Measurements from ENCODE around the gene SGPP2.

The SGPP2 gene

GRCh38 chr2:222480497-222480896 is 56.2 kb downstream of the SGPP2 start:
- H3K27me3 ChIP-seq (ENCODE audit: control insufficient read depth, insufficient read depth, low read length), result peaks cover 42% of the 10 kb centered on the region
- H3K36me3 ChIP-seq (ENCODE audit: control insufficient read depth, low read depth, low read length), result no peaks in the 10 kb centered on the region
- H3K27ac ChIP-seq (ENCODE audit: low read length), result no peak overlapping the region
- no peaks in the 10 kb centered on the region for H3K9me3 ChIP-seq (ENCODE audit: control insufficient read depth, low read depth, low read length)
- no peak overlapping the region for H3K9ac ChIP-seq (ENCODE audit: low read length)
- peaks cover 5% of the 10 kb centered on the region for H3K4me1 ChIP-seq (ENCODE audit: control insufficient read depth, low read depth, low read length)
- H3K4me3 ChIP-seq (ENCODE audit: low read length), result no peak overlapping the region

GRCh38 chr2:222481941-222482340 is 57.6 kb downstream of the SGPP2 start:
- no peaks in the 10 kb centered on the region for H3K9me3 ChIP-seq (ENCODE audit: control insufficient read depth, low read depth, low read length)
- no peak overlapping the region for H3K4me3 ChIP-seq (ENCODE audit: low read length)
- peaks cover 42% of the 10 kb centered on the region for H3K27me3 ChIP-seq (ENCODE audit: control insufficient read depth, insufficient read depth, low read length)
- peaks cover 5% of the 10 kb centered on the region for H3K4me1 ChIP-seq (ENCODE audit: control insufficient read depth, low read depth, low read length)
- H3K9ac ChIP-seq (ENCODE audit: low read length), result no peak overlapping the region
- no peaks in the 10 kb centered on the region for H3K36me3 ChIP-seq (ENCODE audit: control insufficient read depth, low read depth, low read length)
- H3K27ac ChIP-seq (ENCODE audit: low read length), result no peak overlapping the region

- no peak overlapping the region for H3K9ac ChIP-seq (ENCODE audit: low read length)
- no peaks in the 10 kb centered on the region for H3K36me3 ChIP-seq (ENCODE audit: control insufficient read depth, low read depth, low read length)
- H3K27me3 ChIP-seq (ENCODE audit: control insufficient read depth, insufficient read depth, low read length), result peaks cover 44% of the 10 kb centered on the region
- no peak overlapping the region for H3K4me3 ChIP-seq (ENCODE audit: low read length)
- no peaks in the 10 kb centered on the region for H3K4me1 ChIP-seq (ENCODE audit: control insufficient read depth, low read depth, low read length)
- no peak overlapping the region for H3K27ac ChIP-seq (ENCODE audit: low read length)
- no peaks in the 10 kb centered on the region for H3K9me3 ChIP-seq (ENCODE audit: control insufficient read depth, low read depth, low read length)
Measured at GRCh38 chr2:222483513-222484039, 59.2 kb downstream of the SGPP2 start.

- H3K27me3 ChIP-seq (ENCODE audit: control insufficient read depth, insufficient read depth, low read length), result peaks cover 38% of the 10 kb centered on the region
Measured at GRCh38 chr2:222485367-222486211, 61.2 kb downstream of the SGPP2 start.

GRCh38 chr2:222490131-222490530 is 65.8 kb downstream of the SGPP2 start:
- no peak overlapping the region for H3K9ac ChIP-seq (ENCODE audit: low read length)
- H3K4me1 ChIP-seq (ENCODE audit: control insufficient read depth, low read depth, low read length), result no peaks in the 10 kb centered on the region
- peaks cover 6% of the 10 kb centered on the region for H3K27me3 ChIP-seq (ENCODE audit: control insufficient read depth, insufficient read depth, low read length)
- no peaks in the 10 kb centered on the region for H3K36me3 ChIP-seq (ENCODE audit: control insufficient read depth, low read depth, low read length)
- no peak overlapping the region for H3K4me3 ChIP-seq (ENCODE audit: low read length)
- no peaks in the 10 kb centered on the region for H3K9me3 ChIP-seq (ENCODE audit: control insufficient read depth, low read depth, low read length)
- no peak overlapping the region for H3K27ac ChIP-seq (ENCODE audit: low read length)

More at GRCh38 chr2:222485367-222486211, 61.2 kb downstream of the SGPP2 start:
- no peaks in the 10 kb centered on the region for H3K4me1 ChIP-seq (ENCODE audit: control insufficient read depth, low read depth, low read length)
- H3K27ac ChIP-seq (ENCODE audit: low read length), result no peak overlapping the region
- no peak overlapping the region for H3K4me3 ChIP-seq (ENCODE audit: low read length)
- H3K9ac ChIP-seq (ENCODE audit: low read length), result no peak overlapping the region
- no peaks in the 10 kb centered on the region for H3K36me3 ChIP-seq (ENCODE audit: control insufficient read depth, low read depth, low read length)
- no peaks in the 10 kb centered on the region for H3K9me3 ChIP-seq (ENCODE audit: control insufficient read depth, low read depth, low read length)

GRCh38 chr2:222492683-222493082 is 68.3 kb downstream of the SGPP2 start:
- H3K27me3 ChIP-seq (ENCODE audit: control insufficient read depth, insufficient read depth, low read length), result no peaks in the 10 kb centered on the region
- H3K4me3 ChIP-seq (ENCODE audit: low read length), result no peak overlapping the region
- no peaks in the 10 kb centered on the region for H3K9me3 ChIP-seq (ENCODE audit: control insufficient read depth, low read depth, low read length)
- no peaks in the 10 kb centered on the region for H3K36me3 ChIP-seq (ENCODE audit: control insufficient read depth, low read depth, low read length)
- H3K9ac ChIP-seq (ENCODE audit: low read length), result no peak overlapping the region
- H3K27ac ChIP-seq (ENCODE audit: low read length), result no peak overlapping the region
- H3K4me1 ChIP-seq (ENCODE audit: control insufficient read depth, low read depth, low read length), result no peaks in the 10 kb centered on the region

GRCh38 chr2:222494104-222494739 is 69.9 kb downstream of the SGPP2 start:
- no peaks in the 10 kb centered on the region for H3K36me3 ChIP-seq (ENCODE audit: control insufficient read depth, low read depth, low read length)
- no peak overlapping the region for H3K4me3 ChIP-seq (ENCODE audit: low read length)
- H3K9me3 ChIP-seq (ENCODE audit: control insufficient read depth, low read depth, low read length), result no peaks in the 10 kb centered on the region
- H3K4me1 ChIP-seq (ENCODE audit: control insufficient read depth, low read depth, low read length), result no peaks in the 10 kb centered on the region
- H3K9ac ChIP-seq (ENCODE audit: low read length), result no peak overlapping the region
- no peak overlapping the region for H3K27ac ChIP-seq (ENCODE audit: low read length)
- no peaks in the 10 kb centered on the region for H3K27me3 ChIP-seq (ENCODE audit: control insufficient read depth, insufficient read depth, low read length)

GRCh38 chr2:222495388-222495787 is 71.0 kb downstream of the SGPP2 start:
- no peaks in the 10 kb centered on the region for H3K9me3 ChIP-seq (ENCODE audit: control insufficient read depth, low read depth, low read length)
- H3K4me1 ChIP-seq (ENCODE audit: control insufficient read depth, low read depth, low read length), result no peaks in the 10 kb centered on the region
- H3K27ac ChIP-seq (ENCODE audit: low read length), result no peak overlapping the region
- H3K27me3 ChIP-seq (ENCODE audit: control insufficient read depth, insufficient read depth, low read length), result no peaks in the 10 kb centered on the region
- H3K9ac ChIP-seq (ENCODE audit: low read length), result no peak overlapping the region
- no peaks in the 10 kb centered on the region for H3K36me3 ChIP-seq (ENCODE audit: control insufficient read depth, low read depth, low read length)
- H3K4me3 ChIP-seq (ENCODE audit: low read length), result no peak overlapping the region

- no peaks in the 10 kb centered on the region for H3K36me3 ChIP-seq (ENCODE audit: control insufficient read depth, low read depth, low read length)
- no peaks in the 10 kb centered on the region for H3K27me3 ChIP-seq (ENCODE audit: control insufficient read depth, insufficient read depth, low read length)
- no peaks in the 10 kb centered on the region for H3K4me1 ChIP-seq (ENCODE audit: control insufficient read depth, low read depth, low read length)
- no peak overlapping the region for H3K27ac ChIP-seq (ENCODE audit: low read length)
- H3K9me3 ChIP-seq (ENCODE audit: control insufficient read depth, low read depth, low read length), result no peaks in the 10 kb centered on the region
- H3K4me3 ChIP-seq (ENCODE audit: low read length), result no peak overlapping the region
- H3K9ac ChIP-seq (ENCODE audit: low read length), result no peak overlapping the region
Measured at GRCh38 chr2:222499226-222499625, 74.9 kb downstream of the SGPP2 start.

GRCh38 chr2:222504191-222504590 is 79.8 kb downstream of the SGPP2 start:
- Histone ChIP-seq H3K9ac (ENCODE audit: low read length) (no peak overlapping the region), H3K27me3 (ENCODE audit: control insufficient read depth, insufficient read depth, low read length) (no peaks in the 10 kb centered on the region), H3K9me3 (ENCODE audit: control insufficient read depth, low read depth, low read length) (no peaks in the 10 kb centered on the region), H3K36me3 (ENCODE audit: control insufficient read depth, low read depth, low read length) (no peaks in the 10 kb centered on the region), H3K27ac (ENCODE audit: low read length) (no peak overlapping the region), H3K4me3 (ENCODE audit: low read length) (no peak overlapping the region), H3K4me1 (ENCODE audit: control insufficient read depth, low read depth, low read length) (no peaks in the 10 kb centered on the region)

GRCh38 chr2:222504719-222505118 is 80.4 kb downstream of the SGPP2 start:
- H3K27me3 ChIP-seq (ENCODE audit: control insufficient read depth, insufficient read depth, low read length), result no peaks in the 10 kb centered on the region
- H3K9ac ChIP-seq (ENCODE audit: low read length), result no peak overlapping the region
- H3K36me3 ChIP-seq (ENCODE audit: control insufficient read depth, low read depth, low read length), result no peaks in the 10 kb centered on the region
- H3K9me3 ChIP-seq (ENCODE audit: control insufficient read depth, low read depth, low read length), result no peaks in the 10 kb centered on the region
- H3K4me1 ChIP-seq (ENCODE audit: control insufficient read depth, low read depth, low read length), result no peaks in the 10 kb centered on the region
- H3K4me3 ChIP-seq (ENCODE audit: low read length), result no peak overlapping the region
- no peak overlapping the region for H3K27ac ChIP-seq (ENCODE audit: low read length)
